Urinary bladder (tissue), 4 donors: Measurements from ENCODE around the gene TYW1B. TPM values are rescaled to one million over a fixed set of nuclear protein-coding genes. Genes with fewer than 3 reads are reported as not detected.
"Not testable (repeated sequence)": the region's sequence is repeated elsewhere in the genome, so short reads cannot be mapped to it uniquely, and the experiment has no call there.

Source experiments
- DNase-seq: peaks from one replicate; pipeline ENCODE4 v3.0.0-alpha.2; 2015; ENCODE audit errors: extremely low spot score
- H3K27ac ChIP-seq: one replicate; pipeline ENCODE4 v1.5.1; 2013; ENCODE audit warnings: low read depth, mild to moderate bottlenecking, moderate library complexity
- H3K36me3 ChIP-seq: one replicate; pipeline ENCODE4 v1.6.1; 2013; ENCODE audit warnings: mild to moderate bottlenecking, moderate library complexity; ENCODE audit not compliant: insufficient read depth
- H3K4me1 ChIP-seq: one replicate; pipeline ENCODE4 v1.6.1; 2013; ENCODE audit warnings: mild to moderate bottlenecking, moderate library complexity; ENCODE audit not compliant: insufficient read depth
- H3K4me3 ChIP-seq: one replicate; pipeline ENCODE4 v1.5.1; 2013; ENCODE audit warnings: low read depth, low read length
- WGBS: extraction: QIAGEN DNeasy Blood & Tissue Kit; methylation state at CpG from one replicate; pipeline ENCODE4 v1.1.7; 2013; 5-methylcytosine and 5-hydroxymethylcytosine counted together
- polyA plus RNA-seq: library from polyadenylated mRNA; stranded (reverse); fragments of 200-250 nt; gene quantifications from one replicate; pipeline ENCODE4 v1.2.3, GENCODE V29; 2013
- total RNA-seq: library from RNA; depleted of rRNA; stranded (reverse); fragments of >200 nt; gene quantifications from one replicate; pipeline ENCODE4 v1.2.3, GENCODE V29; 2014
- donor health status: healthy with polysubstance abuse.
- donor health status: healthy.

TYW1B gene
- total and polyA plus RNA-seq, 2 donors = 2.6 to 4.9 TPM

- WGBS = 96% methylated on average over 5 of the region's 5 CpGs
- Histone ChIP-seq H3K4me3 (no peak overlapping the region), H3K36me3 (no peaks in the 10 kb centered on the region), H3K4me1 (no peaks in the 10 kb centered on the region), H3K27ac (no peak overlapping the region)
- no peak for DNase-seq
These were observed 224.9 kb downstream of the TYW1B start for GRCh38 chr7:72603073-72603472.

- not testable (repeated sequence) for H3K4me3 ChIP-seq, H3K4me1 ChIP-seq, DNase-seq, H3K27ac ChIP-seq, H3K36me3 ChIP-seq
- 54% methylated on average over 2 of the region's 2 CpGs for WGBS
These were observed 226.3 kb downstream of the TYW1B start for GRCh38 chr7:72601683-72602082.

GRCh38 chr7:72590023-72590422 is 238.0 kb downstream of the TYW1B start:
- H3K4me1 ChIP-seq, H3K4me3 ChIP-seq, DNase-seq, H3K27ac ChIP-seq, H3K36me3 ChIP-seq: not testable (repeated sequence)
- WGBS = 94% methylated on average over 4 of the region's 4 CpGs

- 94% methylated on average over 3 of the region's 3 CpGs for WGBS
- H3K36me3 ChIP-seq, H3K27ac ChIP-seq, H3K4me1 ChIP-seq, DNase-seq, H3K4me3 ChIP-seq: not testable (repeated sequence)
These were observed 240.7 kb downstream of the TYW1B start for GRCh38 chr7:72587267-72587666.

- DNase-seq, H3K4me1 ChIP-seq, H3K36me3 ChIP-seq, H3K4me3 ChIP-seq, H3K27ac ChIP-seq: not testable (repeated sequence)
- 94% methylated on average over 8 of the region's 8 CpGs for WGBS
These were observed 243.4 kb downstream of the TYW1B start for GRCh38 chr7:72584576-72584975.

- not testable (repeated sequence) for H3K36me3 ChIP-seq
These were observed 244.2 kb downstream of the TYW1B start for GRCh38 chr7:72583620-72584361.

GRCh38 chr7:72580142-72580770 is 247.7 kb downstream of the TYW1B start:
- not testable (repeated sequence) for DNase-seq, H3K27ac ChIP-seq
- WGBS = 62% methylated on average over 9 of the region's 9 CpGs

More at GRCh38 chr7:72583620-72584361, 244.2 kb downstream of the TYW1B start:
- H3K4me3 ChIP-seq, H3K4me1 ChIP-seq, DNase-seq, H3K27ac ChIP-seq: not testable (repeated sequence)
- WGBS = 72% methylated on average over 3 of the region's 3 CpGs

GRCh38 chr7:72577107-72577506 is 250.9 kb downstream of the TYW1B start:
- DNase-seq = no peak
- Histone ChIP-seq H3K36me3 (no peaks in the 10 kb centered on the region), H3K27ac (no peak overlapping the region), H3K4me1 (no peaks in the 10 kb centered on the region), H3K4me3 (no peak overlapping the region)
- 98% methylated on average over 2 of the region's 2 CpGs for WGBS

More at GRCh38 chr7:72580142-72580770, 247.7 kb downstream of the TYW1B start:
- not testable (repeated sequence) for H3K4me3 ChIP-seq, H3K4me1 ChIP-seq, H3K36me3 ChIP-seq

GRCh38 chr7:72561988-72562387 is 266.0 kb downstream of the TYW1B start:
- not testable (repeated sequence) for H3K4me1 ChIP-seq, DNase-seq, H3K4me3 ChIP-seq, H3K36me3 ChIP-seq, H3K27ac ChIP-seq
- 94% methylated on average over 3 of the region's 3 CpGs for WGBS

- not testable (repeated sequence) for H3K4me1 ChIP-seq, H3K4me3 ChIP-seq, DNase-seq, H3K27ac ChIP-seq, H3K36me3 ChIP-seq
- 95% methylated on average over 3 of the region's 4 CpGs for WGBS
These were observed 268.5 kb downstream of the TYW1B start for GRCh38 chr7:72559546-72559945.

- not testable (repeated sequence) for H3K4me3 ChIP-seq, H3K4me1 ChIP-seq, H3K36me3 ChIP-seq, H3K27ac ChIP-seq, DNase-seq
- WGBS = 62% methylated on average over 4 of the region's 4 CpGs
These were observed 271.3 kb downstream of the TYW1B start for GRCh38 chr7:72556733-72557132.

GRCh38 chr7:72555238-72555637 is 272.8 kb downstream of the TYW1B start:
- H3K27ac ChIP-seq, H3K4me3 ChIP-seq, H3K4me1 ChIP-seq, DNase-seq, H3K36me3 ChIP-seq: not testable (repeated sequence)
- 89% methylated on average over 6 of the region's 6 CpGs for WGBS

- H3K4me3 ChIP-seq, DNase-seq: not testable (repeated sequence)
- WGBS = 77% methylated on average over 5 of the region's 5 CpGs
These were observed 273.6 kb downstream of the TYW1B start for GRCh38 chr7:72554401-72554800.

GRCh38 chr7:72550454-72550853 is 277.5 kb downstream of the TYW1B start:
- H3K27ac ChIP-seq, DNase-seq, H3K4me1 ChIP-seq, H3K36me3 ChIP-seq, H3K4me3 ChIP-seq: not testable (repeated sequence)

More at GRCh38 chr7:72554401-72554800, 273.6 kb downstream of the TYW1B start:
- H3K27ac ChIP-seq, H3K4me1 ChIP-seq, H3K36me3 ChIP-seq: not testable (repeated sequence)
